GM12892 (cell line): ENCODE results near the gene ABCA7.

Source experiments
- POLR2A ChIP-seq: IDR thresholded peaks from 2 replicates; pipeline ENCODE4 v1.6.1; 2011; ENCODE audit warnings: low read depth, low read length, control low read depth
- POLR2AphosphoS5 ChIP-seq: IDR thresholded peaks from 2 replicates; pipeline ENCODE4 v1.6.1; 2011; ENCODE audit warnings: low read depth, low read length, control low read depth

DNA sequence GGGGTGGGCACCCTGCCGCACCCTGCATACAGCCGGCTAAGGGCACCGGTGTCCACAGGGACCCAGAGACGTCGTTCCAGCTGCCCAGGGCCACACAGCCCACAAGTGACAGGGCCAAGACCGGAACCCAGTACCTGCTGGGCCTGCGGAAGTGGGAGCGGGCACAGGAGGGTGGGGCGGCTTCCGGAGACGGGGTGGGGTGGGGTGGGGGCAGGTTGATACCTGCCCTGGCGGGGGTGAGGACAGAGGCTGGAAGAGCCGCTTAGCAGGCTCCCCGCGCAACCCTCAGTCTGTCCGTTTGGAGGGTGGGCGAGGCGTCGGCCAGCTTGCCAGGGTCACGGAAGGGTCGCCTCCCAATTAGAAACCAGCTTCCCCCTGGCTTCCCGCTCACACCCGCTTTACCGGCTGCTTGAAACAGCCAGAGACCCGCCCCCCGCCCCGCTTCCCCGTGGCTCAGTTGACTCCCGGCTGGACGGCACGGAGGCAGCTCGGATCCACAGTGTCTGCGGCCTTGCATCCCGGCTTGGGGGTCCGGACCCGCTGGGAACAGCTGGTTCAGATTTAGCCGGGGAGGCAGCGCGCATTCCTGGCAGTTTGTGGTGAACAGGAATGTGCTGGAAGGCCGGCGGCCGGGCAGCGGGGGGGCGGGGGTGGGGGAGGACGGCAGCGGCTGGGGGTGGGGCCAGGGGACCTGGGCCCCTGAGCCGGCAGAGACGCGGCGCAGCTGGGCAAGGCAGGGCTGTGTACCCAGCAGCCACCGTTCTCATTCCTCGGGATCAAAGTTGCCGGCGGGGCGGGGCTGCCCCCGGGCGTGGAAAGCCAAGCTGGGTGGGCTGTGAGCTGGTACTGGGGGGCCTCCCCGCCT is 11.6 kb upstream of the ABCA7 start:
- TF ChIP-seq POLR2A (peak; percentile 42; the same call in 1 of the 2 replicates), POLR2AphosphoS5 (peak; percentile 22; the same call in 1 of the 2 replicates)
